B cell (primary cell): ENCODE measurements around the gene CASP1. TPM values are rescaled to one million over a fixed set of nuclear protein-coding genes. Genes with fewer than 3 reads are reported as not detected.
"Not testable (repeated sequence)": the region's sequence is repeated elsewhere in the genome, so short reads cannot be mapped to it uniquely, and the experiment has no call there.

ENCODE experiments used
- ATAC-seq: fragments of 200-7000 bp; cut with Tn5 transposase; one replicate; pipeline ENCODE4 v1.10.0; 2021; ENCODE audit warnings: low read depth, mild to moderate bottlenecking, moderate number of reproducible peaks, moderate library complexity
- CTCF ChIA-PET: fragments of 350-600 bp; sonication (Branson Sonifier 250); formaldehyde crosslinking; loops from one replicate; lab custom pipeline; 2021; ENCODE audit warnings: antibody characterized with exemption, inconsistent platforms; lab: Charles Lee
- POLR2A ChIA-PET: fragments of 350-600 bp; sonication (Branson Sonifier 250); formaldehyde crosslinking; loops from one replicate; lab custom pipeline; 2021; ENCODE audit warnings: antibody characterized with exemption; lab: Charles Lee
- DNase-seq: peaks from one replicate; pipeline ENCODE4 v3.0.0; 2013
- H2AFZ ChIP-seq: 2 replicates; pipeline ENCODE4 v1.6.1; 2012; ENCODE audit warnings: mild to moderate bottlenecking, low read depth, low read length; ENCODE audit not compliant: insufficient read depth, poor library complexity, severe bottlenecking
- H3K27ac ChIP-seq, 2 donors: 1 replicate in 1 of 2; 2 replicates in 1 of 2; pipeline ENCODE4 v1.5.1; 2012 to 2013; ENCODE audit warnings: low read length in 2 of 2, mild to moderate bottlenecking in 2 of 2, moderate library complexity in 1 of 2
- H3K27me3 ChIP-seq, 4 experiments: fragments of 200-600 bp in 1 of 4; sonication (generic) in 1 of 4; replicated peaks in 1 of 4; 1 replicate in 2 of 4; 2 replicates in 2 of 4; pipeline versions ENCODE4 v1.6.1 to v1.7.0; 2013 to 2016; ENCODE audit warnings: low read length in 3 of 4, mild to moderate bottlenecking in 2 of 4, mixed read lengths in 1 of 4, moderate library complexity in 1 of 4; ENCODE audit not compliant: insufficient read depth in 4 of 4, control insufficient read depth in 3 of 4; ENCODE audit errors: control extremely low read depth in 1 of 4
- H3K36me3 ChIP-seq, 2 experiments: replicated peaks in 1 of 2; 1 replicate in 1 of 2; 2 replicates in 1 of 2; pipeline versions ENCODE4 v1.6.1 to v1.7.1; 2013; ENCODE audit warnings: low read length in 1 of 2; ENCODE audit not compliant: insufficient read depth in 2 of 2, control insufficient read depth in 1 of 2; ENCODE audit errors: control extremely low read depth in 1 of 2, extremely low read depth in 1 of 2
- H3K4me1 ChIP-seq, 2 donors: fragments of 200-600 bp in 1 of 2; sonication (generic) in 1 of 2; 1 replicate in 1 of 2; 2 replicates in 1 of 2; pipeline versions ENCODE4 v1.5.1 to v1.6.1; 2013 to 2017; ENCODE audit warnings: low read length in 2 of 2; ENCODE audit not compliant: control insufficient read depth in 2 of 2, insufficient read depth in 2 of 2
- H3K4me2 ChIP-seq: replicated peaks from 2 replicates; pipeline ENCODE3; 2012; ENCODE audit warnings: mild to moderate bottlenecking, low read depth, low read length; ENCODE audit not compliant: poor library complexity, severe bottlenecking
- H3K4me3 ChIP-seq, 5 experiments: fragments of 200-600 bp in 1 of 5; sonication (generic) in 1 of 5; 1 replicate in 3 of 5; 2 replicates in 2 of 5; pipeline versions ENCODE4 v1.5.1 to v1.7.0; 2011 to 2016; ENCODE audit warnings: low read length in 4 of 5, mild to moderate bottlenecking in 4 of 5, low read depth in 2 of 5, control low read depth in 1 of 5, moderate library complexity in 1 of 5; ENCODE audit not compliant: insufficient read depth in 1 of 5; ENCODE audit errors: control extremely low read depth in 1 of 5, extremely low read depth in 1 of 5
- H3K79me2 ChIP-seq: fragments of 200-600 bp; sonication (generic); one replicate; pipeline ENCODE4 v1.6.0; 2016; ENCODE audit warnings: low read length; ENCODE audit not compliant: control insufficient read depth, insufficient read depth
- H3K9ac ChIP-seq: fragments of 200-600 bp; sonication (generic); 2 replicates; pipeline ENCODE4 v1.6.1; 2017; ENCODE audit warnings: mild to moderate bottlenecking, low read length, moderate library complexity
- H3K9me3 ChIP-seq, 3 donors: one replicate each; pipeline versions ENCODE4 v1.6.1 to v1.7.1; 2013; ENCODE audit warnings: low read length in 2 of 3; ENCODE audit not compliant: control insufficient read depth in 2 of 3, insufficient read depth in 1 of 3; ENCODE audit errors: control extremely low read depth in 1 of 3
- H4K20me1 ChIP-seq: 2 replicates; pipeline ENCODE4 v1.6.0; 2012; ENCODE audit warnings: mild to moderate bottlenecking, low read length; ENCODE audit not compliant: insufficient read depth, control insufficient read depth, poor library complexity, severe bottlenecking
- H3K27ac Mint-ChIP-seq: one replicate; pipeline ENCODE4 v1.8.0; 2021; ENCODE audit warnings: mixed read lengths
- H3K27me3 Mint-ChIP-seq: one replicate; pipeline ENCODE4 v1.8.0; 2021; ENCODE audit warnings: mixed read lengths
- H3K4me1 Mint-ChIP-seq: one replicate; pipeline ENCODE4 v1.8.0; 2021; ENCODE audit warnings: mixed read lengths
- H3K4me3 Mint-ChIP-seq: one replicate; pipeline ENCODE4 v1.8.0; 2021; ENCODE audit warnings: mixed read lengths
- H3K9me3 Mint-ChIP-seq: one replicate; pipeline ENCODE4 v1.8.0; 2022; ENCODE audit warnings: mixed read lengths; ENCODE audit not compliant: insufficient read depth
- EZH2 ChIP-seq: IDR thresholded peaks from 2 replicates; pipeline ENCODE4 v1.6.1; 2012; ENCODE audit warnings: borderline replicate concordance, low read depth, mild to moderate bottlenecking, moderate library complexity, low read length; ENCODE audit not compliant: insufficient read depth, poor library complexity, severe bottlenecking
- WGBS: methylation state at CpG from one replicate; pipeline ENCODE4 v1.1.5; 2013; ENCODE audit warnings: missing lambda C conversion rate; ENCODE audit not compliant: insufficient coverage; 5-methylcytosine and 5-hydroxymethylcytosine counted together
- intact Hi-C: fragments of 100-400 bp; cut with micrococcal nuclease; formaldehyde crosslinking; loops from one replicate; pipeline ENCODE4 v1.10.0; 2022
- polyA plus RNA-seq: library from polyadenylated mRNA; depleted of rRNA; stranded (reverse); fragments of >200 nt; gene quantifications from 2 replicates; pipeline ENCODE4 v1.2.3, GENCODE V29; 2012
- total RNA-seq, 2 donors: library from RNA; stranded (reverse); fragments of 120-200 nt in 1 of 2; gene quantifications; 1 replicate in 1 of 2; 2 replicates in 1 of 2; pipeline versions ENCODE4 v1.2.3 to v1.2.4, GENCODE V29; 2013 to 2022
- TF ChIP-seq, protein P1 (sequence below): fragments of 200-600 bp; IDR thresholded peaks from one replicate; pipeline ENCODE4 v1.8.0; 2022; ENCODE audit warnings: antibody characterized with exemption, mild to moderate bottlenecking

The CASP1 gene
- total and polyA plus RNA-seq, 2 donors (not counting 1 experiment from before 2014, with no cell fraction given): 28.4 to 31.9 TPM

GRCh38 chr11:105074166-105074530, 39.2 kb upstream of the CASP1 start:
- Mint-ChIP-seq H3K4me1 (no peaks in the 10 kb centered on the region), H3K4me3 (no peak overlapping the region), H3K27me3 (peaks cover 13% of the 10 kb centered on the region), H3K27ac (no peak overlapping the region), H3K9me3 (no peaks in the 10 kb centered on the region)
- Histone ChIP-seq H4K20me1 (no peaks in the 10 kb centered on the region), H3K36me3 (no peaks in the 10 kb centered on the region), H3K79me2 (no peaks in the 10 kb centered on the region), H3K4me2 (no peak overlapping the region), H3K9ac (no peak overlapping the region), H3K27ac (no peak overlapping the region), H3K4me3 (no peak overlapping the region), H3K27me3 (no peaks in the 10 kb centered on the region), H2AFZ (no peak overlapping the region), H3K4me1 (no peaks in the 10 kb centered on the region), H3K9me3 (no peaks in the 10 kb centered on the region)
- intact Hi-C loops: no loop called here
- no CpG with 5 or more reads among the region's 2 CpGs for WGBS
- TF ChIP-seq EZH2: no peak
- TF ChIP-seq, protein P1, sequence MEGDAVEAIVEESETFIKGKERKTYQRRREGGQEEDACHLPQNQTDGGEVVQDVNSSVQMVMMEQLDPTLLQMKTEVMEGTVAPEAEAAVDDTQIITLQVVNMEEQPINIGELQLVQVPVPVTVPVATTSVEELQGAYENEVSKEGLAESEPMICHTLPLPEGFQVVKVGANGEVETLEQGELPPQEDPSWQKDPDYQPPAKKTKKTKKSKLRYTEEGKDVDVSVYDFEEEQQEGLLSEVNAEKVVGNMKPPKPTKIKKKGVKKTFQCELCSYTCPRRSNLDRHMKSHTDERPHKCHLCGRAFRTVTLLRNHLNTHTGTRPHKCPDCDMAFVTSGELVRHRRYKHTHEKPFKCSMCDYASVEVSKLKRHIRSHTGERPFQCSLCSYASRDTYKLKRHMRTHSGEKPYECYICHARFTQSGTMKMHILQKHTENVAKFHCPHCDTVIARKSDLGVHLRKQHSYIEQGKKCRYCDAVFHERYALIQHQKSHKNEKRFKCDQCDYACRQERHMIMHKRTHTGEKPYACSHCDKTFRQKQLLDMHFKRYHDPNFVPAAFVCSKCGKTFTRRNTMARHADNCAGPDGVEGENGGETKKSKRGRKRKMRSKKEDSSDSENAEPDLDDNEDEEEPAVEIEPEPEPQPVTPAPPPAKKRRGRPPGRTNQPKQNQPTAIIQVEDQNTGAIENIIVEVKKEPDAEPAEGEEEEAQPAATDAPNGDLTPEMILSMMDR: no peak
- ChIA-PET POLR2A (no interaction called here), CTCF (no interaction called here)
- DNase-seq: no peak
- ATAC-seq: no peak

- 100% methylated on average over 1 of the region's 1 CpG for WGBS
- Mint-ChIP-seq H3K4me1 (no peaks in the 10 kb centered on the region), H3K9me3 (no peaks in the 10 kb centered on the region), H3K27me3 (peaks cover 18% of the 10 kb centered on the region), H3K4me3 (no peak overlapping the region), H3K27ac (no peak overlapping the region)
- Histone ChIP-seq H3K4me3 (no peak overlapping the region), H3K9ac (no peak overlapping the region), H2AFZ (no peak overlapping the region), H3K79me2 (no peaks in the 10 kb centered on the region), H3K4me2 (no peak overlapping the region), H3K36me3 (no peaks in the 10 kb centered on the region), H3K27ac (no peak overlapping the region), H4K20me1 (no peaks in the 10 kb centered on the region), H3K27me3 (no peaks in the 10 kb centered on the region), H3K9me3 (no peaks in the 10 kb centered on the region), H3K4me1 (no peaks in the 10 kb centered on the region)
- DNase-seq (no peak), ATAC-seq (no peak)
- CTCF ChIA-PET: no interaction called here
- POLR2A ChIA-PET: no interaction called here
- TF ChIP-seq EZH2: no peak
- TF ChIP-seq, protein P1: no peak
- intact Hi-C loops: no loop called here
Observed at GRCh38 chr11:105073456-105074165, 38.7 kb upstream of the CASP1 start.

DNA sequence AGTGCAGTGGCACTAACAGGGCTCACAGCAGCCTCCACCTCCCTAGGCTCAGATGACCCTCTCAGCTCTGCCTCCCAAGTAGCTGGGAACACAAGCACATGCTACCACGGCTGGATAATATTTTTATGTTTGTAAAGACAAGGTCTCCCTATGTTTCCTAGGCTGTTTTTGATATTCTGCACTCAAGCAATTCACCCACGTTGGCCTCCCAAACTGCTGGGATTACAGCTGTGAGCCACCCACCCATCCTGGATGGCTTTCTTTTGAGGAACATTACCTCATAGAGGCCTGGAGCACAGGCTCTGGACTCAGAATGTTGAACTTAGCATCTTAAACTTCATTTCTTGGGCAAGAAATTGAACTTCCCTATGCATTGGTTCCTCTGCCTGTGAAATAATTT, 37.1 kb upstream of the CASP1 start:
- H3K27me3 Mint-ChIP-seq, H3K4me1 ChIP-seq, H3K36me3 ChIP-seq, POLR2A ChIA-PET, H3K9me3 Mint-ChIP-seq, H3K4me3 Mint-ChIP-seq, H2AFZ ChIP-seq, H3K27ac ChIP-seq, H3K9ac ChIP-seq, intact Hi-C loops, H3K27me3 ChIP-seq, H3K79me2 ChIP-seq, H3K4me1 Mint-ChIP-seq, ATAC-seq, DNase-seq, H3K4me3 ChIP-seq, H4K20me1 ChIP-seq, H3K9me3 ChIP-seq, H3K4me2 ChIP-seq, H3K27ac Mint-ChIP-seq, CTCF ChIA-PET: not testable (repeated sequence)
- no CpG with 5 or more reads among the region's 2 CpGs for WGBS
